Endodermal cell (in vitro differentiated cells): ENCODE measurements around the gene KCNN3. TPM values are rescaled to one million over a fixed set of nuclear protein-coding genes. Genes with fewer than 3 reads are reported as not detected.

Experiments
- DNase-seq: peaks from one replicate; pipeline ENCODE4 v3.0.0-alpha.2; 2017
- H3K27ac ChIP-seq: 2 replicates; pipeline ENCODE4 v1.5.1; 2013; ENCODE audit warnings: mild to moderate bottlenecking, low read depth, low read length, moderate library complexity
- H3K27me3 ChIP-seq: 2 replicates; pipeline ENCODE4 v1.6.1; 2013; ENCODE audit warnings: mild to moderate bottlenecking, low read length, moderate library complexity; ENCODE audit not compliant: insufficient read depth, control insufficient read depth, poor library complexity, severe bottlenecking
- H3K36me3 ChIP-seq: 2 replicates; pipeline ENCODE4 v1.7.0; 2013; ENCODE audit warnings: mild to moderate bottlenecking, low read length, moderate library complexity; ENCODE audit not compliant: control insufficient read depth, insufficient read depth
- H3K4me1 ChIP-seq: one replicate; pipeline ENCODE4 v1.7.0; 2013; ENCODE audit warnings: low read length; ENCODE audit not compliant: control insufficient read depth, insufficient read depth
- H3K4me3 ChIP-seq: 2 replicates; pipeline ENCODE4 v1.5.1; 2013; ENCODE audit warnings: mild to moderate bottlenecking, low read length, moderate library complexity
- H3K9ac ChIP-seq: 2 replicates; pipeline ENCODE4 v1.6.1; 2013; ENCODE audit warnings: mild to moderate bottlenecking, low read length, moderate library complexity; ENCODE audit not compliant: poor library complexity, severe bottlenecking; ENCODE audit errors: extremely low read depth
- H3K9me3 ChIP-seq: 2 replicates; pipeline ENCODE4 v1.6.1; 2013; ENCODE audit warnings: mild to moderate bottlenecking, low read length, moderate library complexity; ENCODE audit not compliant: control insufficient read depth
- H3K27ac Mint-ChIP-seq: 2 replicates; pipeline ENCODE4 v1.8.0; 2020; ENCODE audit warnings: mixed read lengths
- H3K27me3 Mint-ChIP-seq: 2 replicates; pipeline ENCODE4 v1.8.0; 2021; ENCODE audit warnings: mild to moderate bottlenecking, mixed read lengths; ENCODE audit not compliant: insufficient read depth
- H3K36me3 Mint-ChIP-seq: 2 replicates; pipeline ENCODE4 v1.8.0; 2020; ENCODE audit warnings: low read depth, mixed read lengths
- H3K4me1 Mint-ChIP-seq: 2 replicates; pipeline ENCODE4 v1.8.0; 2020; ENCODE audit warnings: mixed read lengths
- H3K4me3 Mint-ChIP-seq: 2 replicates; pipeline ENCODE4 v1.8.0; 2020; ENCODE audit warnings: mild to moderate bottlenecking, moderate library complexity, mixed read lengths
- H3K9me3 Mint-ChIP-seq: 2 replicates; pipeline ENCODE4 v1.8.0; 2020; ENCODE audit warnings: mild to moderate bottlenecking, mixed read lengths
- CTCF ChIP-seq: fragments of 200-600 bp; sonication (generic); conservative IDR thresholded peaks from 2 replicates; pipeline ENCODE4 v1.5.0; 2021; ENCODE audit warnings: antibody characterized with exemption, mild to moderate bottlenecking
- WGBS, 2 experiments: methylation state at CpG; one replicate each; pipeline versions ENCODE4 v1.1.5 to v1.1.7; 2013; ENCODE audit warnings: missing lambda C conversion rate in 2 of 2, mixed read lengths in 1 of 2; ENCODE audit not compliant: insufficient coverage in 1 of 2, insufficient read length in 1 of 2; 5-methylcytosine and 5-hydroxymethylcytosine counted together
- total RNA-seq, 2 donors: library from RNA; stranded (reverse); fragmentation: NEBNext Ultra II Directional in 1 of 2; extraction: Animal tissue kit (Norgen Biotek cat#: 25700) in 1 of 2; gene quantifications; 2 replicates in 1 of 2; 3 replicates in 1 of 2; pipeline ENCODE4 v1.2.1, GENCODE V29; 2021

The KCNN3 gene
- total RNA-seq, 2 donors from 2014 or later, result 0.57 to 0.75 TPM

DNA sequence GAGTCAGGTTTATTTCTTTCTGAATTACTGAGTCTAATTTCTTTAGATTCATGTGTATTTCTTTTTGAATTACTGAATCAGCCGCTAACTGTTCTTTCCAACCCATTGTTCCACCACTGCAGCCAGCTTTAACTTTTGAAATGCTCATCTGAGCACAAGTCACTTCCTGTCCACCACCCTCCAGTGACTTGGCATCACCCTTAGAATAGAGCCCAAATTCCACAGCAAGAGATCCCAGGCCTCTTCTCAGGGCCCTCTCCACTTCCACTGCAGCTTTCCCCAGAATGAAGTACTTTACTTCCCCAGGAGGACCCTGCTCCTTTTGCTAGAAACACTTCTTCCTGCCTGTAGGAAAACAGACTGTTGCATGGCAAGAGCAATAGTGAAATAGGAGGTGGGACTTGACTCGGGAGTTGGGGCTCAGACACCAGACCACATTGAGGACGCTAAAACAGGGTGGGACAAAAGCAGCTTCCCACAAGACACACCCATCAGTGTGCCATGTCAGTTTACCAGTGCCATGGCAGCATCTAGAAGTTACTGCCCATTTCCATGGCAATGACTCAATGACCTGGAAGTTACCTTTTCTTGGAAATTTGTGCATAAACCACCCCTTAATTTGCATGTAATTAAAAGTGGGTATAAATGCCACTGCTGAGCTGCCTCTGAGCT lies 205.6 kb downstream of the KCNN3 start:
- Histone ChIP-seq H3K36me3 (no peaks in the 10 kb centered on the region), H3K9me3 (no peaks in the 10 kb centered on the region), H3K27me3 (no peaks in the 10 kb centered on the region), H3K4me3 (no peak overlapping the region), H3K27ac (no peak overlapping the region), H3K9ac (no peak overlapping the region), H3K4me1 (no peaks in the 10 kb centered on the region)
- H3K4me1 Mint-ChIP-seq, result no peaks in the 10 kb centered on the region
- no peak overlapping the region for H3K27ac Mint-ChIP-seq
- no peaks in the 10 kb centered on the region for H3K27me3 Mint-ChIP-seq
- no peaks in the 10 kb centered on the region for H3K9me3 Mint-ChIP-seq
- H3K4me3 Mint-ChIP-seq, result no peak overlapping the region
- no peak for DNase-seq
- WGBS, 2 experiments, result 83 to 88% methylated on average over 3 of the region's 3 CpGs
- TF ChIP-seq CTCF, result no peak
- H3K36me3 Mint-ChIP-seq, result no peaks in the 10 kb centered on the region

DNA sequence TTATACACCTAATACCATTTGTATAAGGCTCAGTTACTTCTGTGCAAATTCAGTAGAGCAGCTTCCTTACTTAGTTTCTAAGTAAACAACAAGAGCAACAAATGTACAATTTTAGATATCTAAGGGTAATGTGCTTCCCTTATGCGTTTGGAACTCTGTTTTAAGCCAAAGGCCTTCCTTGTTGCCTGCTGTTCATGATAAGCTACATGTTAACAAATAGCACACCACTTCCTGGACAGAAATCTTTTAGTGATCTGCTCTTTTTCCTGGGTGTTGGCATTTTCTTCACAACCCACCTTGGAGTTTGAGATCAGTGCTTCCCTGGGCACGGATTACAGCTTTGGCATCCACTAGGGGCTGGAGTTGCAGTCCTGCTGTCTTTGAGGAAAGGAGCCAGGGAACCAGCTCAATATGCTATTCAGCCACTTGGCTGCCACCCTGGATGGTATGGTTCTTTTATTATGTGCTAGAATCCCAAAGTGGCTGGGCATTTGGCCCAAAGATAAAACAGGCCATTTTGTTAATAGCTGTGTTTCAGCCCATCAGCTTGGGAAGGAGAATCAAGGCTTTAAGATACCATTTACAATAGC lies 206.5 kb downstream of the KCNN3 start:
- H3K27me3 Mint-ChIP-seq, result no peaks in the 10 kb centered on the region
- Histone ChIP-seq H3K4me3 (no peak overlapping the region), H3K4me1 (no peaks in the 10 kb centered on the region), H3K27me3 (no peaks in the 10 kb centered on the region), H3K27ac (no peak overlapping the region), H3K9ac (no peak overlapping the region), H3K9me3 (no peaks in the 10 kb centered on the region), H3K36me3 (no peaks in the 10 kb centered on the region)
- no peaks in the 10 kb centered on the region for H3K36me3 Mint-ChIP-seq
- no peaks in the 10 kb centered on the region for H3K4me1 Mint-ChIP-seq
- DNase-seq, result no peak
- H3K27ac Mint-ChIP-seq, result no peak overlapping the region
- no peak overlapping the region for H3K4me3 Mint-ChIP-seq
- H3K9me3 Mint-ChIP-seq, result no peaks in the 10 kb centered on the region
- WGBS, 2 experiments, result 64 to 66% methylated on average over 2 of the region's 2 CpGs
- peak; percentile 36 for TF ChIP-seq CTCF

- H3K4me3 Mint-ChIP-seq, result no peak overlapping the region
- no peak overlapping the region for H3K27ac Mint-ChIP-seq
- TF ChIP-seq CTCF, result peak; percentile 42
- Histone ChIP-seq H3K27ac (no peak overlapping the region), H3K4me3 (no peak overlapping the region), H3K27me3 (no peaks in the 10 kb centered on the region), H3K36me3 (no peaks in the 10 kb centered on the region), H3K9ac (no peak overlapping the region), H3K4me1 (no peaks in the 10 kb centered on the region), H3K9me3 (no peaks in the 10 kb centered on the region)
- H3K9me3 Mint-ChIP-seq, result no peaks in the 10 kb centered on the region
- no peaks in the 10 kb centered on the region for H3K36me3 Mint-ChIP-seq
- H3K4me1 Mint-ChIP-seq, result no peaks in the 10 kb centered on the region
- no peaks in the 10 kb centered on the region for H3K27me3 Mint-ChIP-seq
- DNase-seq, result peak; percentile 67
- WGBS, 2 experiments, result 55 to 62% methylated on average over 2 of the region's 2 CpGs
These were observed 209.0 kb downstream of the KCNN3 start for GRCh38 chr1:154661110-154661509.
